Hypothalamus (tissue), 51 donors: ENCODE results near the gene MACF1.
"Not testable (repeated sequence)": the region's sequence is repeated elsewhere in the genome, so short reads cannot be mapped to it uniquely, and the experiment has no call there.

ENCODE experiments used
- DNase-seq, 51 donors: peaks; one replicate each; lab custom pipeline; 2025; lab: John Stamatoyannopoulos, UW

The MACF1 gene

GRCh38 chr1:39204441-39205081 is at the start of gene MACF1:
TSS of gene MACF1 (plus strand) at chr1:39204695. CDS start at chr1:39205023, 328 bp downstream.
- DNase-seq: peak in 35 of 51 donors; percentile 9 to 73 (median 35)

- DNase-seq: no peak
Measured at GRCh38 chr1:39157304-39157703, 47.2 kb upstream of the MACF1 start.

GRCh38 chr1:39158327-39159086 is 46.0 kb upstream of the MACF1 start:
- peak in 5 of 51 donors; percentile 7 to 23 (median 11) for DNase-seq

- no peak for DNase-seq
Measured at GRCh38 chr1:39159224-39160036, 45.1 kb upstream of the MACF1 start.

GRCh38 chr1:39160703-39161102 is 43.8 kb upstream of the MACF1 start:
- no peak for DNase-seq

- not testable (repeated sequence) for DNase-seq
Measured at GRCh38 chr1:39161811-39162210, 42.7 kb upstream of the MACF1 start.

- DNase-seq: no peak
Measured at GRCh38 chr1:39163469-39163868, 41.0 kb upstream of the MACF1 start.

- DNase-seq: no peak
Measured at GRCh38 chr1:39164256-39164655, 40.2 kb upstream of the MACF1 start.

GRCh38 chr1:39165049-39165448 is 39.4 kb upstream of the MACF1 start:
- DNase-seq: no peak

GRCh38 chr1:39165488-39165887 is 39.0 kb upstream of the MACF1 start:
- DNase-seq: no peak

GRCh38 chr1:39167632-39168209 is 36.8 kb upstream of the MACF1 start:
- DNase-seq: no peak

- DNase-seq: no peak
Measured at GRCh38 chr1:39168301-39169080, 36.0 kb upstream of the MACF1 start.

GRCh38 chr1:39170731-39171667 is 33.5 kb upstream of the MACF1 start:
- DNase-seq: no peak

GRCh38 chr1:39173119-39173994 is 31.1 kb upstream of the MACF1 start:
- DNase-seq: no peak

- DNase-seq: no peak
Measured at GRCh38 chr1:39173995-39174380, 30.5 kb upstream of the MACF1 start.

GRCh38 chr1:39174390-39175081 is 30.0 kb upstream of the MACF1 start:
- no peak for DNase-seq

- DNase-seq: no peak
Measured at GRCh38 chr1:39177706-39178105, 26.8 kb upstream of the MACF1 start.
